Lower lobe of right lung (tissue), 2 donors: ENCODE data around the gene FCMR. TPM values are rescaled to one million over a fixed set of nuclear protein-coding genes. Genes with fewer than 3 reads are reported as not detected.

Experiments
- ATAC-seq, 2 donors: fragments of 200-7000 bp; cut with Tn5 transposase; one replicate each; pipeline ENCODE4 v1.9.1; 2020 to 2022; ENCODE audit warnings: mild to moderate bottlenecking in 2 of 2, moderate library complexity in 2 of 2
- DNase-seq: peaks from one replicate; pipeline ENCODE4 v3.0.0-alpha.2; 2020
- H3K27ac ChIP-seq: fragments of 200-600 bp; one replicate; pipeline ENCODE4 v1.8.0; 2022
- H3K27me3 ChIP-seq: fragments of 200-600 bp; one replicate; pipeline ENCODE4 v1.8.0; 2022; ENCODE audit warnings: low read depth
- H3K36me3 ChIP-seq: fragments of 200-600 bp; one replicate; pipeline ENCODE4 v1.8.0; 2022; ENCODE audit warnings: mild to moderate bottlenecking
- H3K4me1 ChIP-seq: fragments of 200-600 bp; one replicate; pipeline ENCODE4 v1.8.0; 2022
- H3K4me3 ChIP-seq: fragments of 200-600 bp; one replicate; pipeline ENCODE4 v1.8.0; 2022; ENCODE audit warnings: mild to moderate bottlenecking
- H3K9me3 ChIP-seq: fragments of 200-600 bp; one replicate; pipeline ENCODE4 v1.8.0; 2022
- intact Hi-C: fragments of 100-400 bp; cut with DNase I; formaldehyde crosslinking; loops from one replicate; pipeline ENCODE4 v1.11.0; 2022
- total RNA-seq: library from RNA; stranded (reverse); fragmentation: NEBNext Ultra II Directional; extraction: Animal tissue kit (Norgen Biotek cat#: 25700); gene quantifications from one replicate; pipeline ENCODE4 v1.2.1, GENCODE V29; 2021
- TF ChIP-seq, protein P1 (sequence below): fragments of 200-600 bp; IDR thresholded peaks from one replicate; pipeline ENCODE4 v1.8.0; 2022; ENCODE audit warnings: antibody characterized with exemption, mild to moderate bottlenecking
- donor health status: DM: no; HTN: yes; CAD: no; lungs with severe emphysema.

The FCMR gene
- total RNA-seq, 1 donor from 2014 or later, result 6.8 TPM

DNA sequence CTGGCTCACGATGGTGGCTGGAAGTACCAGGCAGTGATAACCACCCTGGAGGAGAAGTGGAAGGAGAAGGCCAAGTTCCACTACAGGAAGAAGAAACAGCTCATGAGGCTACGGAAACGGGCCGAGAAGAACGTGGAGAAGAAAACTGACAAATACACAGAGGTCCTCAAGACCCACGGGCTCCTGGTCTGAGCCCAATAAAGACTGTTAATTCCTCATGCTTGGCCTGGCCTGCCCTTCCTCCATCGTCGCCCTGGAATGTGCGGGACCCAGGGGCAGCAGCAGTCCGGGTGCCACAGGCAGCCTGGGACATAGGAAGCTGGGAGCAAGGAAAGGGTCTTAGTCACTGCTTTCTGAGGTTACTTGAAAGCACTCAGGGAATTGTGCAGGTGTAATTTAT, 13.7 kb downstream of the FCMR start:
- Histone ChIP-seq H3K27me3 (no peaks in the 10 kb centered on the region), H3K4me3 (no peak overlapping the region), H3K27ac (no peak overlapping the region), H3K4me1 (peaks cover 23% of the 10 kb centered on the region), H3K36me3 (no peaks in the 10 kb centered on the region), H3K9me3 (no peaks in the 10 kb centered on the region)
- ATAC-seq, result no peak
- intact Hi-C loops, result no loop called here
- no peak for DNase-seq
- TF ChIP-seq, protein P1, sequence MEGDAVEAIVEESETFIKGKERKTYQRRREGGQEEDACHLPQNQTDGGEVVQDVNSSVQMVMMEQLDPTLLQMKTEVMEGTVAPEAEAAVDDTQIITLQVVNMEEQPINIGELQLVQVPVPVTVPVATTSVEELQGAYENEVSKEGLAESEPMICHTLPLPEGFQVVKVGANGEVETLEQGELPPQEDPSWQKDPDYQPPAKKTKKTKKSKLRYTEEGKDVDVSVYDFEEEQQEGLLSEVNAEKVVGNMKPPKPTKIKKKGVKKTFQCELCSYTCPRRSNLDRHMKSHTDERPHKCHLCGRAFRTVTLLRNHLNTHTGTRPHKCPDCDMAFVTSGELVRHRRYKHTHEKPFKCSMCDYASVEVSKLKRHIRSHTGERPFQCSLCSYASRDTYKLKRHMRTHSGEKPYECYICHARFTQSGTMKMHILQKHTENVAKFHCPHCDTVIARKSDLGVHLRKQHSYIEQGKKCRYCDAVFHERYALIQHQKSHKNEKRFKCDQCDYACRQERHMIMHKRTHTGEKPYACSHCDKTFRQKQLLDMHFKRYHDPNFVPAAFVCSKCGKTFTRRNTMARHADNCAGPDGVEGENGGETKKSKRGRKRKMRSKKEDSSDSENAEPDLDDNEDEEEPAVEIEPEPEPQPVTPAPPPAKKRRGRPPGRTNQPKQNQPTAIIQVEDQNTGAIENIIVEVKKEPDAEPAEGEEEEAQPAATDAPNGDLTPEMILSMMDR, result no peak

- no peaks in the 10 kb centered on the region for H3K9me3 ChIP-seq
- TF ChIP-seq, protein P1, result no peak
- DNase-seq, result no peak
- H3K4me1 ChIP-seq, result peaks cover 22% of the 10 kb centered on the region
- H3K36me3 ChIP-seq, result no peaks in the 10 kb centered on the region
- no peak overlapping the region for H3K27ac ChIP-seq
- no peaks in the 10 kb centered on the region for H3K27me3 ChIP-seq
- intact Hi-C loops, result no loop called here
- no peak overlapping the region for H3K4me3 ChIP-seq
- ATAC-seq, result no peak
These were observed 14.3 kb downstream of the FCMR start for GRCh38 chr1:206907304-206907991.

- H3K9me3 ChIP-seq, result no peaks in the 10 kb centered on the region
- DNase-seq (no peak), ATAC-seq (no peak)
- peaks cover 17% of the 10 kb centered on the region for H3K4me1 ChIP-seq
- intact Hi-C loops, result no loop called here
- no peak overlapping the region for H3K27ac ChIP-seq
- H3K27me3 ChIP-seq, result no peaks in the 10 kb centered on the region
- no peaks in the 10 kb centered on the region for H3K36me3 ChIP-seq
- H3K4me3 ChIP-seq, result no peak overlapping the region
- TF ChIP-seq, protein P1, result no peak
These were observed 16.2 kb downstream of the FCMR start for GRCh38 chr1:206905295-206906164.

GRCh38 chr1:206904423-206905142, 17.2 kb downstream of the FCMR start:
- Histone ChIP-seq H3K4me1 (peaks cover 8% of the 10 kb centered on the region), H3K4me3 (no peak overlapping the region), H3K27ac (no peak overlapping the region), H3K27me3 (no peaks in the 10 kb centered on the region), H3K9me3 (no peaks in the 10 kb centered on the region), H3K36me3 (no peaks in the 10 kb centered on the region)
- ATAC-seq, result no peak
- TF ChIP-seq, protein P1, result no peak
- intact Hi-C loops, result no loop called here
- no peak for DNase-seq

DNA sequence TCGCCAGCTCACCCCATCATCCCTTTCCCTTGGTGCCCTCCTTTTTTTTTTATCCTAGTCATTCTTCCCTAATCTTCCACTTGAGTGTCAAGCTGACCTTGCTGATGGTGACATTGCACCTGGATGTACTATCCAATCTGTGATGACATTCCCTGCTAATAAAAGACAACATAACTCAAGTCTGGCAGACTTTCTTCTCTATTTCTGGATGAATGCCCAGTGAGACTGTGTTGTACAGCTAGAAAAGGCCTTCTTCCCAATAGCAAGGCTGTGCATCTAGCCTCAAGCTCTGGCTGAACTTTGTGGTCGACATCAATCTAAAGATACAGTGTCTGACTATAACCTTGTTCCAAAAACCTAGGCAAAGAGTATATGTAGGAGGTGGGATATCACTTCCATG, 18.1 kb downstream of the FCMR start:
- intact Hi-C loops, result no loop called here
- TF ChIP-seq, protein P1, result no peak

More for the DNA sequence above, 18.1 kb downstream of the FCMR start:
- Histone ChIP-seq H3K27me3 (no peaks in the 10 kb centered on the region), H3K4me1 (peaks cover under 1% of the 10 kb centered on the region), H3K9me3 (no peaks in the 10 kb centered on the region), H3K27ac (no peak overlapping the region), H3K4me3 (no peak overlapping the region), H3K36me3 (no peaks in the 10 kb centered on the region)
- DNase-seq (no peak), ATAC-seq (no peak)
